Endothelial cell of umbilical vein (primary cell): ENCODE measurements around the gene KIF26B. TPM values are rescaled to one million over a fixed set of nuclear protein-coding genes. Genes with fewer than 3 reads are reported as not detected.

Experiments
- BruUV-seq: library from RNA; stranded (reverse); fragments of 400-500 nt; replicated peaks from 2 replicates; lab custom pipeline; 2021; lab: Mats Ljungman, UMichigan
- CTCF ChIA-PET: fragments of 300-600, 350-600 bp; sonication (Branson Sonifier 250); formaldehyde crosslinking; loops from one replicate; lab custom pipeline; 2021; ENCODE audit warnings: antibody characterized with exemption, inconsistent platforms; lab: Charles Lee
- POLR2A ChIA-PET: fragments of 300-600, 350-600 bp; sonication (Branson Sonifier 250); formaldehyde crosslinking; loops from one replicate; lab custom pipeline; 2021; ENCODE audit warnings: antibody characterized with exemption, inconsistent platforms; lab: Charles Lee
- DNase-seq: peaks from one replicate; pipeline ENCODE4 v3.0.0-alpha.2; 2011; ENCODE audit warnings: low read depth, low spot score
- FAIRE-seq: peaks from 2 replicates; lab custom pipeline; 2011; peaks lifted over from hg19 to GRCh38; lab: Jason Lieb, UNC
- H2AFZ ChIP-seq: 2 replicates; pipeline ENCODE4 v1.6.0; 2012; ENCODE audit warnings: low read depth, low read length, control low read depth, inconsistent platforms
- H3K27ac ChIP-seq: 2 replicates; pipeline ENCODE4 v1.5.1; 2011; ENCODE audit warnings: low read depth, mild to moderate bottlenecking, control low read depth, low read length, moderate library complexity; ENCODE audit not compliant: insufficient read depth
- H3K27me3 ChIP-seq, 2 experiments: 2 replicates each; pipeline versions ENCODE4 v1.6.0 to v1.6.1; 2011; ENCODE audit warnings: low read length in 2 of 2, mixed read lengths in 1 of 2; ENCODE audit not compliant: control insufficient read depth in 2 of 2, insufficient read depth in 2 of 2
- H3K36me3 ChIP-seq, 2 experiments: 2 replicates in 1 of 2; 3 replicates in 1 of 2; pipeline ENCODE4 v1.5.1; 2011; ENCODE audit warnings: low read length in 2 of 2, mild to moderate bottlenecking in 1 of 2, moderate library complexity in 1 of 2; ENCODE audit not compliant: control insufficient read depth in 2 of 2, insufficient read depth in 2 of 2; ENCODE audit errors: extremely low read depth in 1 of 2
- H3K4me1 ChIP-seq: 3 replicates; pipeline ENCODE4 v1.5.1; 2011; ENCODE audit warnings: mild to moderate bottlenecking, low read length; ENCODE audit not compliant: control insufficient read depth, insufficient read depth; ENCODE audit errors: extremely low read depth
- H3K4me2 ChIP-seq: 2 replicates; pipeline ENCODE4 v1.6.1; 2011; ENCODE audit warnings: low read length, control low read depth, mixed read lengths; ENCODE audit not compliant: insufficient read depth
- H3K4me3 ChIP-seq, 3 experiments: fragments of 200-600 bp in 1 of 3; sonication (generic), shearing (Covaris generic) in 1 of 3; replicated peaks in 1 of 3; 2 replicates each; pipeline ENCODE4 v1.5.1; 2011 to 2016; ENCODE audit warnings: control low read depth in 3 of 3, low read length in 3 of 3, mild to moderate bottlenecking in 2 of 3, inconsistent platforms in 1 of 3, low read depth in 1 of 3, moderate library complexity in 1 of 3; ENCODE audit not compliant: insufficient read depth in 1 of 3
- H3K79me2 ChIP-seq: 2 replicates; pipeline ENCODE4 v1.6.0; 2012; ENCODE audit warnings: low read length, inconsistent platforms; ENCODE audit not compliant: control insufficient read depth, insufficient read depth
- H3K9ac ChIP-seq: replicated peaks from 2 replicates; pipeline ENCODE3; 2011; ENCODE audit warnings: low read length, control low read depth; ENCODE audit not compliant: insufficient read depth; ENCODE audit errors: extremely low read depth
- H3K9me1 ChIP-seq: replicated peaks from 3 replicates; pipeline ENCODE4 v1.6.0; 2011; ENCODE audit warnings: mild to moderate bottlenecking, low read length; ENCODE audit not compliant: control insufficient read depth, insufficient read depth; ENCODE audit errors: extremely low read depth
- H3K9me3 ChIP-seq: replicated peaks from 2 replicates; pipeline ENCODE4 v1.5.1; 2012; ENCODE audit warnings: low read length, inconsistent platforms; ENCODE audit not compliant: control insufficient read depth, insufficient read depth
- H4K20me1 ChIP-seq: replicated peaks from 2 replicates; pipeline ENCODE3; 2011; ENCODE audit warnings: mild to moderate bottlenecking, low read length; ENCODE audit not compliant: control insufficient read depth, insufficient read depth; ENCODE audit errors: extremely low read depth
- EZH2 ChIP-seq: IDR thresholded peaks from 2 replicates; pipeline ENCODE4 v1.6.1; 2012; ENCODE audit warnings: borderline replicate concordance, low read depth, mild to moderate bottlenecking, moderate library complexity, low read length, inconsistent platforms; ENCODE audit not compliant: severe bottlenecking
- FOS ChIP-seq: IDR thresholded peaks from 2 replicates; pipeline ENCODE4 v1.6.1; 2011; ENCODE audit warnings: mild to moderate bottlenecking, low read length, moderate library complexity, borderline replicate concordance; ENCODE audit not compliant: insufficient read depth
- GATA2 ChIP-seq: IDR thresholded peaks from 2 replicates; pipeline ENCODE4 v1.7.0; 2011; ENCODE audit warnings: low read depth, mild to moderate bottlenecking, moderate library complexity, mixed read lengths, low read length; ENCODE audit not compliant: insufficient read length, insufficient read depth
- JUN ChIP-seq: IDR thresholded peaks from 2 replicates; pipeline ENCODE4 v1.6.1; 2011; ENCODE audit warnings: borderline replicate concordance, low read depth; ENCODE audit not compliant: insufficient read length, insufficient read depth
- MYC ChIP-seq: IDR thresholded peaks from one replicate; pipeline ENCODE4 v1.6.1; 2011; ENCODE audit warnings: mild to moderate bottlenecking, low read depth, low read length
- POLR2A ChIP-seq: IDR thresholded peaks from 2 replicates; pipeline ENCODE4 v1.6.1; 2012; ENCODE audit warnings: low read depth, mild to moderate bottlenecking, control low read depth, low read length
- POLR2AphosphoS5 ChIP-seq: IDR thresholded peaks from 2 replicates; pipeline ENCODE4 v1.6.1; 2012; ENCODE audit warnings: low read depth, mild to moderate bottlenecking, control low read depth, low read length, moderate library complexity; ENCODE audit not compliant: insufficient read depth
- dilution Hi-C: fragments of 300-500 bp; cut with MboI; formaldehyde crosslinking; loops from one replicate; pipeline ENCODE4 v1.15.0; 2019; ENCODE audit warnings: low sequenced_read_pairs; ENCODE audit not compliant: extremely low pct_ligation_motif_present
- intact Hi-C: fragments of 100-400 bp; cut with micrococcal nuclease; formaldehyde crosslinking; loops from one replicate; pipeline ENCODE4 v1.10.0; 2022
- polyA plus RNA-seq, 4 experiments: library from polyadenylated mRNA; depleted of rRNA in 3 of 4; stranded (reverse) in 3 of 4; unstranded in 1 of 4; fragments of >200 nt; gene quantifications; 2 replicates each; pipeline versions ENCODE4 v1.2.1 to v1.2.3, GENCODE V29; 2011 to 2012; ENCODE audit warnings: missing spikeins in 1 of 4
- total RNA-seq: library from RNA; stranded (reverse); gene quantifications from 2 replicates; pipeline ENCODE4 v1.2.3, GENCODE V29; 2021
- TF ChIP-seq, protein P1 (sequence below): IDR thresholded peaks from 2 replicates; pipeline ENCODE4 v1.6.1; 2011; ENCODE audit not compliant: insufficient read depth, insufficient read length
- TF ChIP-seq, protein P2 (sequence below), 2 donors: IDR thresholded peaks; 1 replicate in 1 of 2; 2 replicates in 1 of 2; pipeline ENCODE4 v1.5.1; 2011; ENCODE audit warnings: low read length in 2 of 2, mild to moderate bottlenecking in 2 of 2, moderate library complexity in 2 of 2, control low read depth in 1 of 2, inconsistent platforms in 1 of 2, low read depth in 1 of 2; ENCODE audit not compliant: insufficient read depth in 1 of 2; ENCODE audit errors: extremely low read depth in 1 of 2

The KIF26B gene
- total and polyA plus RNA-seq, 2 donors (not counting 3 experiments of a cell fraction or from before 2014, with no cell fraction given) = 0.04 to 0.49 TPM

DNA sequence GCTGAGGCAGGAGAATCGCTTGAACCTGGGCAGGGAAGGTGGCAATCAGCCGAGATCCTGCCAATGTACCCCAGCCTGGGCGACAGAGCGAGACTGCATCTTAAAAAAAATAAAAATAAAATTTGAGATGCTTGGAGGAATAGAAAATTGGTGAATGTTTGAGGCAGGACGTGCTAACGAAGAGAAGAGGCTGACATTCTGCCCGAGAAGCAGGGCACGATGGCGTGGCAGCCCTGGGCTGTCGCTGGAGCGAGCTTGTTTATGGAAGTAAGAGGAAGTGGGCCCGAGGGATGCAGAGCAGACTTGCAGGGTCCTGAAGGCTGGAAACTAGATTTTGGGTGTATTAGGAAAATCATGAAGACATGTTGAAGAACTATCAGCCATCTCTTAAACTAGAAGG lies 92.6 kb downstream of the KIF26B start:
- no TSS peak for BruUV-seq
- Histone ChIP-seq H3K4me2 (no peak overlapping the region), H3K79me2 (no peaks in the 10 kb centered on the region), H3K9me3 (no peaks in the 10 kb centered on the region), H3K36me3 (no peaks in the 10 kb centered on the region), H3K27me3 (no peaks in the 10 kb centered on the region), H2AFZ (no peak overlapping the region), H3K4me3 (no peak overlapping the region), H3K9me1 (no peaks in the 10 kb centered on the region), H3K27ac (no peak overlapping the region), H4K20me1 (no peaks in the 10 kb centered on the region), H3K9ac (no peak overlapping the region), H3K4me1 (no peaks in the 10 kb centered on the region)
- FAIRE-seq (no peak), DNase-seq (no peak)
- no peak for TF ChIP-seq GATA2
- TF ChIP-seq JUN = no peak
- no peak for TF ChIP-seq POLR2A
- TF ChIP-seq, protein P1, sequence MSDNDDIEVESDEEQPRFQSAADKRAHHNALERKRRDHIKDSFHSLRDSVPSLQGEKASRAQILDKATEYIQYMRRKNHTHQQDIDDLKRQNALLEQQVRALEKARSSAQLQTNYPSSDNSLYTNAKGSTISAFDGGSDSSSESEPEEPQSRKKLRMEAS = no peak
- TF ChIP-seq EZH2 = no peak
- TF ChIP-seq FOS = no peak
- TF ChIP-seq, protein P2, sequence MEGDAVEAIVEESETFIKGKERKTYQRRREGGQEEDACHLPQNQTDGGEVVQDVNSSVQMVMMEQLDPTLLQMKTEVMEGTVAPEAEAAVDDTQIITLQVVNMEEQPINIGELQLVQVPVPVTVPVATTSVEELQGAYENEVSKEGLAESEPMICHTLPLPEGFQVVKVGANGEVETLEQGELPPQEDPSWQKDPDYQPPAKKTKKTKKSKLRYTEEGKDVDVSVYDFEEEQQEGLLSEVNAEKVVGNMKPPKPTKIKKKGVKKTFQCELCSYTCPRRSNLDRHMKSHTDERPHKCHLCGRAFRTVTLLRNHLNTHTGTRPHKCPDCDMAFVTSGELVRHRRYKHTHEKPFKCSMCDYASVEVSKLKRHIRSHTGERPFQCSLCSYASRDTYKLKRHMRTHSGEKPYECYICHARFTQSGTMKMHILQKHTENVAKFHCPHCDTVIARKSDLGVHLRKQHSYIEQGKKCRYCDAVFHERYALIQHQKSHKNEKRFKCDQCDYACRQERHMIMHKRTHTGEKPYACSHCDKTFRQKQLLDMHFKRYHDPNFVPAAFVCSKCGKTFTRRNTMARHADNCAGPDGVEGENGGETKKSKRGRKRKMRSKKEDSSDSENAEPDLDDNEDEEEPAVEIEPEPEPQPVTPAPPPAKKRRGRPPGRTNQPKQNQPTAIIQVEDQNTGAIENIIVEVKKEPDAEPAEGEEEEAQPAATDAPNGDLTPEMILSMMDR (IDR thresholded peaks at IDR 0.05; ENCODE audit: extremely low read depth in 1 of 2, insufficient read depth in 1 of 2, low read depth in 1 of 2, low read length in 2 of 2) = no peak
- TF ChIP-seq POLR2AphosphoS5 = no peak
- no peak for TF ChIP-seq MYC
- intact Hi-C loops = no loop called here
- ChIA-PET CTCF (no interaction called here), POLR2A (no interaction called here)
- dilution Hi-C loops = no loop called here
